NB4 (cell line): ENCODE results near the gene TCF7.

Source experiments
- MYC ChIP-seq: IDR thresholded peaks from 2 replicates; pipeline ENCODE4 v1.6.1; 2011; ENCODE audit warnings: low read depth, low read length
- POLR2A ChIP-seq: IDR thresholded peaks from 2 replicates; pipeline ENCODE4 v1.6.1; 2011; ENCODE audit warnings: mild to moderate bottlenecking; ENCODE audit not compliant: insufficient read length; ENCODE audit errors: extremely low read depth
- TF ChIP-seq, protein P1 (sequence below): IDR thresholded peaks from one replicate; pipeline ENCODE4 v1.5.1; 2012; ENCODE audit warnings: low read depth, low read length
- TF ChIP-seq, protein P2 (sequence below): IDR thresholded peaks from 2 replicates; pipeline ENCODE4 v1.6.1; 2011; ENCODE audit warnings: low read depth, low read length

DNA sequence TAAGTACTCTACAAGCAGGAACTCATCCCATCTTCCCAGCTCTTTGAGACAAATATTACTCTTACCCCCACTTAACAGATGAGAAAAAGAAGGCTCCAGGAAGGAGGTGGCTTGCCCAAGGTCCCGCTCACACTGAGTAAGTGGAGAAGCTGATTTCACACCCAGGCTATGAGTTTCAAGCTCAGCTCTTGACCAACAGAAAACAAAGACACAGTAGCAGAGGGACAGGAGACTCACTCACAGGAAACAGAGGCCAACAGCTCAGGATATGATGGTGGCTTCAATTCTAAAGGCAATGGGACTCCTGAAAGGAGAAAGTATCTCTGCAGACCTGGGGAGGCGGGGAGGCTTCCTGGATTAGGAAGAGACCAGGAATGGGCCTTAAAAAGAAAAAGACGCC, 6.7 kb upstream of the TCF7 start:
- TF ChIP-seq, protein P1, sequence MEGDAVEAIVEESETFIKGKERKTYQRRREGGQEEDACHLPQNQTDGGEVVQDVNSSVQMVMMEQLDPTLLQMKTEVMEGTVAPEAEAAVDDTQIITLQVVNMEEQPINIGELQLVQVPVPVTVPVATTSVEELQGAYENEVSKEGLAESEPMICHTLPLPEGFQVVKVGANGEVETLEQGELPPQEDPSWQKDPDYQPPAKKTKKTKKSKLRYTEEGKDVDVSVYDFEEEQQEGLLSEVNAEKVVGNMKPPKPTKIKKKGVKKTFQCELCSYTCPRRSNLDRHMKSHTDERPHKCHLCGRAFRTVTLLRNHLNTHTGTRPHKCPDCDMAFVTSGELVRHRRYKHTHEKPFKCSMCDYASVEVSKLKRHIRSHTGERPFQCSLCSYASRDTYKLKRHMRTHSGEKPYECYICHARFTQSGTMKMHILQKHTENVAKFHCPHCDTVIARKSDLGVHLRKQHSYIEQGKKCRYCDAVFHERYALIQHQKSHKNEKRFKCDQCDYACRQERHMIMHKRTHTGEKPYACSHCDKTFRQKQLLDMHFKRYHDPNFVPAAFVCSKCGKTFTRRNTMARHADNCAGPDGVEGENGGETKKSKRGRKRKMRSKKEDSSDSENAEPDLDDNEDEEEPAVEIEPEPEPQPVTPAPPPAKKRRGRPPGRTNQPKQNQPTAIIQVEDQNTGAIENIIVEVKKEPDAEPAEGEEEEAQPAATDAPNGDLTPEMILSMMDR: no peak
- TF ChIP-seq POLR2A (no peak), MYC (no peak)
- TF ChIP-seq, protein P2, sequence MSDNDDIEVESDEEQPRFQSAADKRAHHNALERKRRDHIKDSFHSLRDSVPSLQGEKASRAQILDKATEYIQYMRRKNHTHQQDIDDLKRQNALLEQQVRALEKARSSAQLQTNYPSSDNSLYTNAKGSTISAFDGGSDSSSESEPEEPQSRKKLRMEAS: no peak
